ENCODE measurements around the gene SLFN5. TPM values are rescaled to one million over a fixed set of nuclear protein-coding genes. Genes with fewer than 3 reads are reported as not detected.
A peak's percentile ranks its signal among the peaks of the same experiment; 100 is the strongest.

The SLFN5 gene
- total and polyA plus RNA-seq, 2 of the 4 experiments (the other 2 are of a cell fraction) = 13.0 to 48.9 TPM

DNA sequence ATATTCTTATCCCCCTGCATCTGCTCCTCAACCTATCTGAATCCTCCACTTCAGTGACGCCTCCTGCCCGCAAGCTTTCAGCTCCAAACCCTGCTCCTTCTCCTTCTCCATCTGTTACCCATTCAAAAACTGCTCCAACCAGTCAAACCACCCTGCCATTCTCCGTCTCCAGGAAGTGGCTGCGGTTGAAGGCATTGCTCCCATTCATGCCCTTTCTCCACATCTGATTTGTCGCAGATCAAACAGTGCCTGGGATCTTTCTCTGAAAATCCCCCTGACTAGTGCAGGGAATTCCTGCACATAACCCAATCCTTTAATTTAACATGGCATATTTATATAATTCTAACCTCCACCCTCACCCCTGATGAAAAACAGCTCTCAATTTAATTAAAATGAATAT lies 56.3 kb downstream of the SLFN5 start:
- no peak overlapping the region for H3K4me2 ChIP-seq (ENCODE audit: low read depth, low read length)
- H3K56ac ChIP-seq (ENCODE audit: extremely low read depth, insufficient read depth, low read length) = no peak overlapping the region

More for the DNA sequence above, 56.3 kb downstream of the SLFN5 start:
- no TSS peak for BruUV-seq (replicated peaks)
- no peak for TF ChIP-seq RFX5 (IDR thresholded peaks at IDR 0.05; ENCODE audit: low read depth, low read length)
- TF ChIP-seq MAZ (IDR thresholded peaks at IDR 0.05; ENCODE audit: borderline replicate concordance, low read depth, low read length) = no peak
- TF ChIP-seq, protein P1, sequence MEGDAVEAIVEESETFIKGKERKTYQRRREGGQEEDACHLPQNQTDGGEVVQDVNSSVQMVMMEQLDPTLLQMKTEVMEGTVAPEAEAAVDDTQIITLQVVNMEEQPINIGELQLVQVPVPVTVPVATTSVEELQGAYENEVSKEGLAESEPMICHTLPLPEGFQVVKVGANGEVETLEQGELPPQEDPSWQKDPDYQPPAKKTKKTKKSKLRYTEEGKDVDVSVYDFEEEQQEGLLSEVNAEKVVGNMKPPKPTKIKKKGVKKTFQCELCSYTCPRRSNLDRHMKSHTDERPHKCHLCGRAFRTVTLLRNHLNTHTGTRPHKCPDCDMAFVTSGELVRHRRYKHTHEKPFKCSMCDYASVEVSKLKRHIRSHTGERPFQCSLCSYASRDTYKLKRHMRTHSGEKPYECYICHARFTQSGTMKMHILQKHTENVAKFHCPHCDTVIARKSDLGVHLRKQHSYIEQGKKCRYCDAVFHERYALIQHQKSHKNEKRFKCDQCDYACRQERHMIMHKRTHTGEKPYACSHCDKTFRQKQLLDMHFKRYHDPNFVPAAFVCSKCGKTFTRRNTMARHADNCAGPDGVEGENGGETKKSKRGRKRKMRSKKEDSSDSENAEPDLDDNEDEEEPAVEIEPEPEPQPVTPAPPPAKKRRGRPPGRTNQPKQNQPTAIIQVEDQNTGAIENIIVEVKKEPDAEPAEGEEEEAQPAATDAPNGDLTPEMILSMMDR (conservative IDR thresholded peaks at IDR 0.05; ENCODE audit: low read depth, low read length) = no peak
- TF ChIP-seq MAFK (IDR thresholded peaks at IDR 0.05; ENCODE audit: low read depth, low read length) = no peak
- no peak for TF ChIP-seq CEBPB (IDR thresholded peaks at IDR 0.05; ENCODE audit: low read depth, low read length)
- no peak for TF ChIP-seq RCOR1 (IDR thresholded peaks at IDR 0.05; ENCODE audit: insufficient replicate concordance, low read length)
- TF ChIP-seq, protein P2, sequence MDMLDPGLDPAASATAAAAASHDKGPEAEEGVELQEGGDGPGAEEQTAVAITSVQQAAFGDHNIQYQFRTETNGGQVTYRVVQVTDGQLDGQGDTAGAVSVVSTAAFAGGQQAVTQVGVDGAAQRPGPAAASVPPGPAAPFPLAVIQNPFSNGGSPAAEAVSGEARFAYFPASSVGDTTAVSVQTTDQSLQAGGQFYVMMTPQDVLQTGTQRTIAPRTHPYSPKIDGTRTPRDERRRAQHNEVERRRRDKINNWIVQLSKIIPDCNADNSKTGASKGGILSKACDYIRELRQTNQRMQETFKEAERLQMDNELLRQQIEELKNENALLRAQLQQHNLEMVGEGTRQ (IDR thresholded peaks at IDR 0.05; ENCODE audit: low read depth, low read length) = no peak
- no peak for TF ChIP-seq RAD21 (IDR thresholded peaks at IDR 0.05; ENCODE audit: low read length)
- no peak for TF ChIP-seq BHLHE40 (IDR thresholded peaks at IDR 0.05; ENCODE audit: low read depth, low read length)
- no peak for TF ChIP-seq CHD1 (IDR thresholded peaks at IDR 0.05; ENCODE audit: low read depth, low read length)
- no peak for TF ChIP-seq SMC3 (IDR thresholded peaks at IDR 0.05; ENCODE audit: low read depth, low read length)
- TF ChIP-seq MXI1 (IDR thresholded peaks at IDR 0.05; ENCODE audit: borderline replicate concordance, low read depth, low read length) = no peak
- TF ChIP-seq FOS (IDR thresholded peaks at IDR 0.05; ENCODE audit: low read depth, low read length) = no peak
- no peaks in the 10 kb centered on the region for H3K4me1 ChIP-seq (ENCODE audit: control insufficient read depth, insufficient read depth, low read length)
- ChIA-PET POLR2A (ENCODE audit: unreplicated experiment) (no interaction called here), CTCF (interaction anchor here (1.1 kb wide), 1 partner anchor 14 kb away, joined by 3 read pairs; no protein-coding TSS in a partner anchor)
- H3K27me3 ChIP-seq (ENCODE audit: control insufficient read depth, insufficient read depth, low read length) = no peaks in the 10 kb centered on the region
- H4K5ac ChIP-seq (ENCODE audit: low read depth, low read length) = no peak overlapping the region
- no peak overlapping the region for H3K4ac ChIP-seq (ENCODE audit: low read depth, low read length)
- no peak overlapping the region for H3K23ac ChIP-seq (ENCODE audit: low read depth, low read length)
- no peak overlapping the region for H2AFZ ChIP-seq (replicated peaks; ENCODE audit: low read length, poor library complexity)
- no peak overlapping the region for H4K8ac ChIP-seq (ENCODE audit: low read depth in 2 of 2, low read length in 2 of 2)
- intact Hi-C loops (cut with micrococcal nuclease) (loop anchor here (10.0 kb wide), 1 partner anchor 104 kb away; the partner anchor contains the start of gene SLC35G3), in situ Hi-C loops (cut with MboI; ENCODE audit: low sequenced_read_pairs) (no loop called here), dilution Hi-C loops (cut with HindIII; ENCODE audit: low sequenced_read_pairs, unreplicated experiment) (no loop called here)
- no peaks in the 10 kb centered on the region for H3K9me1 ChIP-seq (ENCODE audit: insufficient read depth, low read length)
- H3K36me3 ChIP-seq (ENCODE audit: control insufficient read depth, insufficient read depth, low read length) = no peaks in the 10 kb centered on the region
- H3K14ac ChIP-seq (replicated peaks; ENCODE audit: low read depth, low read length) = no peak overlapping the region
- H3K9me3 ChIP-seq (ENCODE audit: control insufficient read depth, insufficient read depth, low read length) = peaks cover 14% of the 10 kb centered on the region
- no peak overlapping the region for H2BK15ac ChIP-seq (ENCODE audit: low read depth, low read length)
- H2BK120ac ChIP-seq (ENCODE audit: low read depth, low read length) = no peak overlapping the region
- H2AK9ac ChIP-seq (replicated peaks; ENCODE audit: low read depth, low read length, poor library complexity) = peak overlapping the region; percentile 42
- no peak overlapping the region for H3K27ac ChIP-seq (ENCODE audit: insufficient read depth, low read length)
- no peak overlapping the region for H3K9ac ChIP-seq (ENCODE audit: low read depth, low read length)
- no peaks in the 10 kb centered on the region for H3K79me1 ChIP-seq (ENCODE audit: low read depth in 1 of 2, low read length in 2 of 2)
- ATAC-seq (ENCODE audit: low read depth) (no peak), DNase-seq (no peak)
- no peak overlapping the region for H3K18ac ChIP-seq (ENCODE audit: low read depth, low read length)
- no peak overlapping the region for H4K91ac ChIP-seq (ENCODE audit: insufficient read depth, low read depth, low read length)
- H2BK5ac ChIP-seq (ENCODE audit: low read depth, low read length, poor library complexity, severe bottlenecking) = no peak overlapping the region
- H4K20me1 ChIP-seq (ENCODE audit: insufficient read depth, low read length) = no peaks in the 10 kb centered on the region
- WGBS, 2 experiments (ENCODE audit: extremely low coverage in 2 of 2, insufficient read length in 1 of 2) = 94% methylated on average over 2 of the region's 5 CpGs; no CpG with 5 or more reads in 1 of the 2 experiments
- no peak overlapping the region for H3K4me3 ChIP-seq (ENCODE audit: insufficient read depth, low read depth, low read length)
- H2AK5ac ChIP-seq (ENCODE audit: low read depth, low read length) = no peak overlapping the region
- H2BK20ac ChIP-seq (ENCODE audit: low read depth, low read length) = no peak overlapping the region
